IMR-90 (cell line): ENCODE results near the gene TOX3. TPM values are rescaled to one million over a fixed set of nuclear protein-coding genes. Genes with fewer than 3 reads are reported as not detected.

Experiments used
- ATAC-seq: fragments of 200-7000 bp; cut with Tn5 transposase; 2 replicates; pipeline ENCODE4 v1.9.1; 2020; ENCODE audit warnings: low read depth, mild to moderate bottlenecking, moderate library complexity
- BruUV-seq: library from RNA; stranded (reverse); fragments of 400-500 nt; replicated peaks from 2 replicates; lab custom pipeline; 2021; lab: Mats Ljungman, UMichigan
- CTCF ChIA-PET: fragments of 300-600 bp; formaldehyde crosslinking; extraction: SDS; loops from one replicate; lab custom pipeline; 2021; ENCODE audit warnings: antibody characterized with exemption; lab: Yijun Ruan, JAX
- POLR2A ChIA-PET: fragments of 300-600 bp; sonication (Branson Sonifier 250); formaldehyde crosslinking; loops from one replicate; lab custom pipeline; 2022; ENCODE audit warnings: antibody characterized with exemption; ENCODE audit not compliant: unreplicated experiment; lab: Charles Lee
- DNase-seq: peaks from one replicate; pipeline ENCODE4 v3.0.0; 2013
- H2AFZ ChIP-seq: replicated peaks from 2 replicates; pipeline ENCODE3; 2013; ENCODE audit warnings: low read length, mild to moderate bottlenecking; ENCODE audit not compliant: poor library complexity
- H2AK5ac ChIP-seq: 2 replicates; pipeline ENCODE4 v1.6.1; 2013; ENCODE audit warnings: low read depth, low read length, inconsistent platforms
- H2AK9ac ChIP-seq: replicated peaks from 2 replicates; pipeline ENCODE3; 2013; ENCODE audit warnings: mild to moderate bottlenecking, low read depth, low read length, moderate library complexity; ENCODE audit not compliant: poor library complexity
- H2BK120ac ChIP-seq: 2 replicates; pipeline ENCODE4 v1.6.1; 2013; ENCODE audit warnings: low read depth, low read length, inconsistent platforms
- H2BK15ac ChIP-seq: 3 replicates; pipeline ENCODE4 v1.6.1; 2013; ENCODE audit warnings: low read depth, low read length, inconsistent platforms
- H2BK20ac ChIP-seq: 2 replicates; pipeline ENCODE4 v1.6.1; 2013; ENCODE audit warnings: low read depth, mild to moderate bottlenecking, inconsistent platforms, low read length, moderate library complexity
- H2BK5ac ChIP-seq: 2 replicates; pipeline ENCODE4 v1.6.1; 2013; ENCODE audit warnings: mild to moderate bottlenecking, low read depth, low read length, inconsistent platforms; ENCODE audit not compliant: poor library complexity, severe bottlenecking
- H3K14ac ChIP-seq: replicated peaks from 2 replicates; pipeline ENCODE4 v1.6.1; 2013; ENCODE audit warnings: low read depth, low read length, inconsistent platforms
- H3K18ac ChIP-seq: 2 replicates; pipeline ENCODE4 v1.6.1; 2013; ENCODE audit warnings: low read depth, low read length, control low read depth
- H3K23ac ChIP-seq: 2 replicates; pipeline ENCODE4 v1.6.1; 2013; ENCODE audit warnings: low read depth, low read length, inconsistent platforms
- H3K27ac ChIP-seq: 2 replicates; pipeline ENCODE4 v1.5.1; 2013; ENCODE audit warnings: mild to moderate bottlenecking, control low read depth, low read length; ENCODE audit not compliant: insufficient read depth
- H3K27me3 ChIP-seq: 2 replicates; pipeline ENCODE4 v1.6.1; 2013; ENCODE audit warnings: low read length; ENCODE audit not compliant: control insufficient read depth, insufficient read depth
- H3K36me3 ChIP-seq: 2 replicates; pipeline ENCODE4 v1.6.1; 2013; ENCODE audit warnings: low read length, mixed read lengths; ENCODE audit not compliant: control insufficient read depth, insufficient read depth
- H3K4ac ChIP-seq: 2 replicates; pipeline ENCODE4 v1.6.1; 2013; ENCODE audit warnings: low read depth, low read length, inconsistent platforms
- H3K4me1 ChIP-seq: 2 replicates; pipeline ENCODE4 v1.6.1; 2013; ENCODE audit warnings: low read length, mixed read lengths; ENCODE audit not compliant: control insufficient read depth, insufficient read depth
- H3K4me2 ChIP-seq: 2 replicates; pipeline ENCODE4 v1.6.1; 2013; ENCODE audit warnings: low read depth, mild to moderate bottlenecking, control low read depth, low read length, moderate library complexity
- H3K4me3 ChIP-seq: 2 replicates; pipeline ENCODE4 v1.5.1; 2013; ENCODE audit warnings: low read depth, mild to moderate bottlenecking, control low read depth, low read length, moderate library complexity; ENCODE audit not compliant: insufficient read depth
- H3K56ac ChIP-seq: 2 replicates; pipeline ENCODE4 v1.6.1; 2013; ENCODE audit warnings: low read length, inconsistent platforms; ENCODE audit not compliant: insufficient read depth; ENCODE audit errors: extremely low read depth
- H3K79me1 ChIP-seq, 2 experiments: 2 replicates each; pipeline ENCODE4 v1.6.1; 2013; ENCODE audit warnings: low read length in 2 of 2, inconsistent platforms in 1 of 2, low read depth in 1 of 2
- H3K9ac ChIP-seq: 2 replicates; pipeline ENCODE4 v1.6.1; 2013; ENCODE audit warnings: low read depth, low read length, control low read depth
- H3K9me1 ChIP-seq: 2 replicates; pipeline ENCODE4 v1.6.1; 2013; ENCODE audit warnings: low read length, inconsistent platforms; ENCODE audit not compliant: insufficient read depth
- H3K9me3 ChIP-seq: 2 replicates; pipeline ENCODE4 v1.6.1; 2013; ENCODE audit warnings: low read length; ENCODE audit not compliant: control insufficient read depth, insufficient read depth
- H4K20me1 ChIP-seq: 2 replicates; pipeline ENCODE4 v1.6.1; 2013; ENCODE audit warnings: low read length, inconsistent platforms; ENCODE audit not compliant: insufficient read depth
- H4K5ac ChIP-seq: 2 replicates; pipeline ENCODE4 v1.6.1; 2013; ENCODE audit warnings: mild to moderate bottlenecking, low read depth, low read length, control low read depth
- H4K8ac ChIP-seq, 2 experiments: 2 replicates each; pipeline ENCODE4 v1.6.1; 2013; ENCODE audit warnings: low read depth in 2 of 2, low read length in 2 of 2, control low read depth in 1 of 2, inconsistent platforms in 1 of 2
- H4K91ac ChIP-seq: 2 replicates; pipeline ENCODE4 v1.6.1; 2013; ENCODE audit warnings: low read depth, low read length, inconsistent platforms; ENCODE audit not compliant: insufficient read depth
- BHLHE40 ChIP-seq: fragments of 150-350 bp; IDR thresholded peaks from 2 replicates; pipeline ENCODE4 v1.6.1; 2016; ENCODE audit warnings: mild to moderate bottlenecking, low read depth, low read length
- CEBPB ChIP-seq: IDR thresholded peaks from 2 replicates; pipeline ENCODE4 v1.6.1; 2012; ENCODE audit warnings: low read depth, low read length, improper control_type of control experiment
- CHD1 ChIP-seq: IDR thresholded peaks from 2 replicates; pipeline ENCODE4 v1.6.1; 2012; ENCODE audit warnings: low read depth, low read length, improper control_type of control experiment
- CTCF ChIP-seq: conservative IDR thresholded peaks from 2 replicates; pipeline ENCODE4 v1.5.1; 2012; ENCODE audit warnings: mild to moderate bottlenecking, low read depth, low read length, improper control_type of control experiment
- ELK1 ChIP-seq: fragments of 150-350 bp; IDR thresholded peaks from 2 replicates; pipeline ENCODE4 v1.6.1; 2016; ENCODE audit warnings: low read depth, mild to moderate bottlenecking, low read length, moderate library complexity, borderline replicate concordance
- FOS ChIP-seq: fragments of 150-350 bp; IDR thresholded peaks from 2 replicates; pipeline ENCODE4 v1.6.1; 2016; ENCODE audit warnings: low read depth, low read length
- MAFK ChIP-seq: IDR thresholded peaks from 2 replicates; pipeline ENCODE4 v1.6.1; 2012; ENCODE audit warnings: low read depth, low read length, improper control_type of control experiment
- MAZ ChIP-seq: IDR thresholded peaks from 2 replicates; pipeline ENCODE4 v1.6.1; 2012; ENCODE audit warnings: low read depth, mild to moderate bottlenecking, low read length, improper control_type of control experiment, moderate library complexity, borderline replicate concordance
- MXI1 ChIP-seq: IDR thresholded peaks from 2 replicates; pipeline ENCODE4 v1.6.1; 2012; ENCODE audit warnings: low read depth, mild to moderate bottlenecking, low read length, moderate library complexity, borderline replicate concordance
- NFE2L2 ChIP-seq: fragments of 150-350 bp; IDR thresholded peaks from 2 replicates; pipeline ENCODE4 v1.6.1; 2016; ENCODE audit warnings: low read depth, mild to moderate bottlenecking, low read length
- POLR2A ChIP-seq: IDR thresholded peaks from 2 replicates; pipeline ENCODE4 v1.6.1; 2012; ENCODE audit warnings: mild to moderate bottlenecking, low read depth, low read length
- RAD21 ChIP-seq: IDR thresholded peaks from 2 replicates; pipeline ENCODE4 v1.6.1; 2012; ENCODE audit warnings: low read length, improper control_type of control experiment
- RCOR1 ChIP-seq: IDR thresholded peaks from 2 replicates; pipeline ENCODE4 v1.6.1; 2012; ENCODE audit warnings: mild to moderate bottlenecking, low read length, improper control_type of control experiment; ENCODE audit not compliant: insufficient replicate concordance
- RFX5 ChIP-seq: IDR thresholded peaks from 2 replicates; pipeline ENCODE4 v1.8.0; 2012; ENCODE audit warnings: low read depth, mild to moderate bottlenecking, low read length, moderate library complexity
- SMC3 ChIP-seq: fragments of 150-350 bp; IDR thresholded peaks from 2 replicates; pipeline ENCODE4 v1.6.1; 2016; ENCODE audit warnings: low read depth, mild to moderate bottlenecking, antibody characterized with exemption, low read length, moderate library complexity
- USF2 ChIP-seq: fragments of 150-350 bp; IDR thresholded peaks from 2 replicates; pipeline ENCODE4 v1.6.1; 2017; ENCODE audit warnings: mild to moderate bottlenecking, antibody characterized with exemption, low read length, low read depth
- WGBS, 2 experiments: methylation state at CpG; one replicate each; pipeline versions ENCODE4 v1.1.5 to v1.1.7; 2013; ENCODE audit warnings: missing lambda C conversion rate in 2 of 2; ENCODE audit not compliant: insufficient read length in 1 of 2; ENCODE audit errors: extremely low coverage in 2 of 2; 5-methylcytosine and 5-hydroxymethylcytosine counted together
- dilution Hi-C: fragments of 300-500 bp; cut with HindIII; formaldehyde crosslinking; loops from one replicate; pipeline ENCODE4 v1.14.3; 2018; ENCODE audit warnings: low sequenced_read_pairs; ENCODE audit not compliant: unreplicated experiment
- in situ Hi-C: fragments of 300-500 bp; cut with MboI; formaldehyde crosslinking; loops from 3 replicates; pipeline ENCODE4 v1.14.3; 2019; ENCODE audit warnings: low sequenced_read_pairs, inconsistent platforms, mixed read lengths
- intact Hi-C: fragments of 100-400 bp; cut with micrococcal nuclease; formaldehyde crosslinking; loops from 2 replicates; pipeline ENCODE4 v1.10.0; 2022
- polyA plus RNA-seq, 3 experiments: library from polyadenylated mRNA; depleted of rRNA; stranded (reverse); fragments of >200 nt; gene quantifications; 2 replicates each; pipeline ENCODE4 v1.2.3, GENCODE V29; 2012; ENCODE audit warnings: low replicate concordance in 1 of 3
- total RNA-seq: library from RNA; depleted of rRNA; stranded (reverse); fragments of >200 nt; gene quantifications from 2 replicates; pipeline ENCODE4 v1.2.3, GENCODE V29; 2012

The TOX3 gene
- total and polyA plus RNA-seq, 2 of the 4 experiments (the other 2 are of a cell fraction): not detected

- H2AK5ac ChIP-seq: no peak overlapping the region
- H3K4ac ChIP-seq: no peak overlapping the region
- H3K56ac ChIP-seq: no peak overlapping the region
- H4K91ac ChIP-seq: no peak overlapping the region
- TF ChIP-seq CHD1 (no peak), CTCF (no peak), MAZ (no peak), MAFK (no peak), POLR2A (no peak), CEBPB (no peak), SMC3 (no peak), RAD21 (no peak), RFX5 (no peak), USF2 (no peak), NFE2L2 (no peak), FOS (no peak), ELK1 (no peak), BHLHE40 (no peak), RCOR1 (no peak), MXI1 (no peak)
- no peak overlapping the region for H3K27ac ChIP-seq
- DNase-seq (no peak), ATAC-seq (no peak)
- in situ Hi-C loops: no loop called here
- no peak overlapping the region for H3K9ac ChIP-seq
- H3K9me1 ChIP-seq: no peaks in the 10 kb centered on the region
- no peak overlapping the region for H3K4me3 ChIP-seq
- no peaks in the 10 kb centered on the region for H3K79me1 ChIP-seq
- H3K27me3 ChIP-seq: no peaks in the 10 kb centered on the region
- no peaks in the 10 kb centered on the region for H3K4me1 ChIP-seq
- CTCF ChIA-PET: no interaction called here
- no peak overlapping the region for H2BK5ac ChIP-seq
- H3K4me2 ChIP-seq: no peak overlapping the region
- POLR2A ChIA-PET: no interaction called here
- no peak overlapping the region for H2BK15ac ChIP-seq
- H4K5ac ChIP-seq: no peak overlapping the region
- H2AFZ ChIP-seq: no peak overlapping the region
- no peaks in the 10 kb centered on the region for H4K20me1 ChIP-seq
- no peak overlapping the region for H3K23ac ChIP-seq
- no peak overlapping the region for H2BK20ac ChIP-seq
- H3K14ac ChIP-seq: no peak overlapping the region
- no peak overlapping the region for H2AK9ac ChIP-seq
- H3K36me3 ChIP-seq: no peaks in the 10 kb centered on the region
- BruUV-seq: no TSS peak
- WGBS, 2 experiments: no CpG with 5 or more reads among the region's 3 CpGs
- dilution Hi-C loops: no loop called here
- H2BK120ac ChIP-seq: no peak overlapping the region
- peaks cover 1% of the 10 kb centered on the region for H3K9me3 ChIP-seq
- intact Hi-C loops: no loop called here
- H4K8ac ChIP-seq: no peak overlapping the region
- H3K18ac ChIP-seq: no peak overlapping the region
Measured at GRCh38 chr16:52411011-52411410, 135.9 kb downstream of the TOX3 start.
